H1 (cell line): ENCODE measurements around the gene CRHR2. TPM values are rescaled to one million over a fixed set of nuclear protein-coding genes. Genes with fewer than 3 reads are reported as not detected.

Experiments
- BCL11A ChIP-seq, 2 experiments: IDR thresholded peaks; one replicate each; pipeline ENCODE4 v1.6.1; 2011; ENCODE audit warnings: low read depth in 2 of 2, low read length in 2 of 2, mild to moderate bottlenecking in 2 of 2
- CHD1 ChIP-seq: IDR thresholded peaks from 2 replicates; pipeline ENCODE4 v1.6.1; 2012; ENCODE audit warnings: low read depth, low read length, improper control_type of control experiment
- RXRA ChIP-seq: IDR thresholded peaks from 2 replicates; pipeline ENCODE4 v1.6.1; 2011; ENCODE audit warnings: low read depth, mild to moderate bottlenecking, low read length, moderate library complexity; ENCODE audit not compliant: insufficient read depth
- SIN3A ChIP-seq, 2 experiments: IDR thresholded peaks in 1 of 2; conservative IDR thresholded peaks in 1 of 2; 2 replicates each; pipeline ENCODE4 v1.6.1; 2011 to 2012; ENCODE audit warnings: low read length in 2 of 2, improper control_type of control experiment in 1 of 2, low read depth in 1 of 2, mild to moderate bottlenecking in 1 of 2
- SP4 ChIP-seq: IDR thresholded peaks from 2 replicates; pipeline ENCODE4 v1.6.1; 2012; ENCODE audit warnings: low read length, inconsistent platforms
- TBP ChIP-seq: IDR thresholded peaks from 2 replicates; pipeline ENCODE4 v1.6.1; 2011; ENCODE audit warnings: low read depth, low read length, improper control_type of control experiment
- polyA plus RNA-seq, 7 experiments: library from polyadenylated mRNA; depleted of rRNA in 3 of 7; stranded (reverse) in 5 of 7; unstranded in 2 of 7; fragments of >200 nt in 5 of 7; fragments of 200-250 nt in 2 of 7; gene quantifications; 1 replicate in 5 of 7; 2 replicates in 1 of 7; 4 replicates in 1 of 7; pipeline versions ENCODE4 v1.2.1 to v1.2.3, GENCODE V29; 2011 to 2013; ENCODE audit warnings: missing spikeins in 2 of 7, mixed read lengths in 2 of 7
- total RNA-seq: library from RNA; stranded (reverse); fragmentation: NEBNext Ultra II Directional; extraction: Animal tissue kit (Norgen Biotek cat#: 25700); gene quantifications from 2 replicates; pipeline ENCODE4 v1.2.1, GENCODE V29; 2021
- TF ChIP-seq, protein P1 (sequence below): fragments of 300-600 bp; sonication (generic); IDR thresholded peaks from 2 replicates; pipeline ENCODE4 v1.7.1; 2012; ENCODE audit warnings: low read length, moderate library complexity, mild to moderate bottlenecking, inconsistent platforms; ENCODE audit not compliant: insufficient replicate concordance

The CRHR2 gene
- total and polyA plus RNA-seq, 2 of the 8 experiments (the other 6 are each of a cell fraction or from before 2014, with no cell fraction given): 0.37 to 1.3 TPM

DNA sequence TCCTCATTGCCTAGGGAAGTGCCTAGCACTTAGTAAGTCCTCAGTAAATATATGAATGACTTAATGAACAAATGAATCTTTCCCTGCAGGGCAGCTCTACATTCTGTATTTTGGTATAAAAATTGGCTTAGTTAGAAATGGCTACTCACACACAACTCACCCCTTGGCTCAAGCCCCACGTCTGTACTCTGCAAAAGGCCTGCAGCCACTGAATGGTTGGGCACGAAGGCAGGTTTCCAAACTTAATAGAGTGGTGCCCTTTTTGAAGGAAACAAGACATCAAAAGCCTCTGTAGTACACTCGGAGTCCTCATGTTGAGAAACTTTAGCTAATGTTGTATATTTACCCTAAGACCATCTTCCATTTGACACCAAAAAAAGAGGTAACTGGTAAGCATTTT, 36.6 kb downstream of the CRHR2 start (continued):
- TF ChIP-seq, protein P1, sequence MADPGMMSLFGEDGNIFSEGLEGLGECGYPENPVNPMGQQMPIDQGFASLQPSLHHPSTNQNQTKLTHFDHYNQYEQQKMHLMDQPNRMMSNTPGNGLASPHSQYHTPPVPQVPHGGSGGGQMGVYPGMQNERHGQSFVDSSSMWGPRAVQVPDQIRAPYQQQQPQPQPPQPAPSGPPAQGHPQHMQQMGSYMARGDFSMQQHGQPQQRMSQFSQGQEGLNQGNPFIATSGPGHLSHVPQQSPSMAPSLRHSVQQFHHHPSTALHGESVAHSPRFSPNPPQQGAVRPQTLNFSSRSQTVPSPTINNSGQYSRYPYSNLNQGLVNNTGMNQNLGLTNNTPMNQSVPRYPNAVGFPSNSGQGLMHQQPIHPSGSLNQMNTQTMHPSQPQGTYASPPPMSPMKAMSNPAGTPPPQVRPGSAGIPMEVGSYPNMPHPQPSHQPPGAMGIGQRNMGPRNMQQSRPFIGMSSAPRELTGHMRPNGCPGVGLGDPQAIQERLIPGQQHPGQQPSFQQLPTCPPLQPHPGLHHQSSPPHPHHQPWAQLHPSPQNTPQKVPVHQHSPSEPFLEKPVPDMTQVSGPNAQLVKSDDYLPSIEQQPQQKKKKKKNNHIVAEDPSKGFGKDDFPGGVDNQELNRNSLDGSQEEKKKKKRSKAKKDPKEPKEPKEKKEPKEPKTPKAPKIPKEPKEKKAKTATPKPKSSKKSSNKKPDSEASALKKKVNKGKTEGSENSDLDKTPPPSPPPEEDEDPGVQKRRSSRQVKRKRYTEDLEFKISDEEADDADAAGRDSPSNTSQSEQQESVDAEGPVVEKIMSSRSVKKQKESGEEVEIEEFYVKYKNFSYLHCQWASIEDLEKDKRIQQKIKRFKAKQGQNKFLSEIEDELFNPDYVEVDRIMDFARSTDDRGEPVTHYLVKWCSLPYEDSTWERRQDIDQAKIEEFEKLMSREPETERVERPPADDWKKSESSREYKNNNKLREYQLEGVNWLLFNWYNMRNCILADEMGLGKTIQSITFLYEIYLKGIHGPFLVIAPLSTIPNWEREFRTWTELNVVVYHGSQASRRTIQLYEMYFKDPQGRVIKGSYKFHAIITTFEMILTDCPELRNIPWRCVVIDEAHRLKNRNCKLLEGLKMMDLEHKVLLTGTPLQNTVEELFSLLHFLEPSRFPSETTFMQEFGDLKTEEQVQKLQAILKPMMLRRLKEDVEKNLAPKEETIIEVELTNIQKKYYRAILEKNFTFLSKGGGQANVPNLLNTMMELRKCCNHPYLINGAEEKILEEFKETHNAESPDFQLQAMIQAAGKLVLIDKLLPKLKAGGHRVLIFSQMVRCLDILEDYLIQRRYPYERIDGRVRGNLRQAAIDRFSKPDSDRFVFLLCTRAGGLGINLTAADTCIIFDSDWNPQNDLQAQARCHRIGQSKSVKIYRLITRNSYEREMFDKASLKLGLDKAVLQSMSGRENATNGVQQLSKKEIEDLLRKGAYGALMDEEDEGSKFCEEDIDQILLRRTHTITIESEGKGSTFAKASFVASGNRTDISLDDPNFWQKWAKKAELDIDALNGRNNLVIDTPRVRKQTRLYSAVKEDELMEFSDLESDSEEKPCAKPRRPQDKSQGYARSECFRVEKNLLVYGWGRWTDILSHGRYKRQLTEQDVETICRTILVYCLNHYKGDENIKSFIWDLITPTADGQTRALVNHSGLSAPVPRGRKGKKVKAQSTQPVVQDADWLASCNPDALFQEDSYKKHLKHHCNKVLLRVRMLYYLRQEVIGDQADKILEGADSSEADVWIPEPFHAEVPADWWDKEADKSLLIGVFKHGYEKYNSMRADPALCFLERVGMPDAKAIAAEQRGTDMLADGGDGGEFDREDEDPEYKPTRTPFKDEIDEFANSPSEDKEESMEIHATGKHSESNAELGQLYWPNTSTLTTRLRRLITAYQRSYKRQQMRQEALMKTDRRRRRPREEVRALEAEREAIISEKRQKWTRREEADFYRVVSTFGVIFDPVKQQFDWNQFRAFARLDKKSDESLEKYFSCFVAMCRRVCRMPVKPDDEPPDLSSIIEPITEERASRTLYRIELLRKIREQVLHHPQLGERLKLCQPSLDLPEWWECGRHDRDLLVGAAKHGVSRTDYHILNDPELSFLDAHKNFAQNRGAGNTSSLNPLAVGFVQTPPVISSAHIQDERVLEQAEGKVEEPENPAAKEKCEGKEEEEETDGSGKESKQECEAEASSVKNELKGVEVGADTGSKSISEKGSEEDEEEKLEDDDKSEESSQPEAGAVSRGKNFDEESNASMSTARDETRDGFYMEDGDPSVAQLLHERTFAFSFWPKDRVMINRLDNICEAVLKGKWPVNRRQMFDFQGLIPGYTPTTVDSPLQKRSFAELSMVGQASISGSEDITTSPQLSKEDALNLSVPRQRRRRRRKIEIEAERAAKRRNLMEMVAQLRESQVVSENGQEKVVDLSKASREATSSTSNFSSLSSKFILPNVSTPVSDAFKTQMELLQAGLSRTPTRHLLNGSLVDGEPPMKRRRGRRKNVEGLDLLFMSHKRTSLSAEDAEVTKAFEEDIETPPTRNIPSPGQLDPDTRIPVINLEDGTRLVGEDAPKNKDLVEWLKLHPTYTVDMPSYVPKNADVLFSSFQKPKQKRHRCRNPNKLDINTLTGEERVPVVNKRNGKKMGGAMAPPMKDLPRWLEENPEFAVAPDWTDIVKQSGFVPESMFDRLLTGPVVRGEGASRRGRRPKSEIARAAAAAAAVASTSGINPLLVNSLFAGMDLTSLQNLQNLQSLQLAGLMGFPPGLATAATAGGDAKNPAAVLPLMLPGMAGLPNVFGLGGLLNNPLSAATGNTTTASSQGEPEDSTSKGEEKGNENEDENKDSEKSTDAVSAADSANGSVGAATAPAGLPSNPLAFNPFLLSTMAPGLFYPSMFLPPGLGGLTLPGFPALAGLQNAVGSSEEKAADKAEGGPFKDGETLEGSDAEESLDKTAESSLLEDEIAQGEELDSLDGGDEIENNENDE: no peak
- no peak for TF ChIP-seq RXRA
- no peak for TF ChIP-seq BCL11A (IDR thresholded peaks at IDR 0.05; ENCODE audit: low read depth in 2 of 2, low read length in 2 of 2)
- TF ChIP-seq SP4: no peak
- TF ChIP-seq TBP: no peak
- TF ChIP-seq CHD1: no peak
- no peak for TF ChIP-seq SIN3A (conservative IDR thresholded peaks at IDR 0.05 in 1 of 2, IDR thresholded peaks at IDR 0.05 in 1 of 2; ENCODE audit: low read depth in 1 of 2, low read length in 2 of 2)
